Bronchial epithelial cell (primary cell): ENCODE results near the gene AMOTL1. TPM values are rescaled to one million over a fixed set of nuclear protein-coding genes. Genes with fewer than 3 reads are reported as not detected.
A peak's percentile ranks its signal among the peaks of the same experiment; 100 is the strongest.

Experiments
- DNase-seq: peaks from one replicate; pipeline ENCODE4 v3.0.0-alpha.2; 2010; ENCODE audit warnings: low read depth
- FAIRE-seq: peaks from 2 replicates; lab custom pipeline; 2011; peaks lifted over from hg19 to GRCh38; lab: Jason Lieb, UNC
- H3K27me3 ChIP-seq: 2 replicates; pipeline ENCODE4 v1.5.1; 2011; ENCODE audit warnings: low read length; ENCODE audit not compliant: control insufficient read depth, insufficient read depth
- H3K36me3 ChIP-seq: 2 replicates; pipeline ENCODE4 v1.5.1; 2011; ENCODE audit warnings: low read length; ENCODE audit not compliant: control insufficient read depth, insufficient read depth
- H3K4me3 ChIP-seq: 2 replicates; pipeline ENCODE4 v1.5.1; 2011; ENCODE audit warnings: mild to moderate bottlenecking, low read depth, low read length, control low read depth
- CTCF ChIP-seq: IDR thresholded peaks from 2 replicates; pipeline ENCODE4 v1.5.1; 2011; ENCODE audit warnings: mild to moderate bottlenecking, moderate library complexity, low read length, control low read depth, inconsistent platforms; ENCODE audit not compliant: insufficient read depth, severe bottlenecking
- total RNA-seq: library from RNA; depleted of rRNA; stranded (reverse); fragments of >200 nt; gene quantifications from 2 replicates; pipeline ENCODE4 v1.2.1, GENCODE V29; 2014

The AMOTL1 gene
- total RNA-seq, 1 donor from 2014 or later = 64.8 TPM

DNA sequence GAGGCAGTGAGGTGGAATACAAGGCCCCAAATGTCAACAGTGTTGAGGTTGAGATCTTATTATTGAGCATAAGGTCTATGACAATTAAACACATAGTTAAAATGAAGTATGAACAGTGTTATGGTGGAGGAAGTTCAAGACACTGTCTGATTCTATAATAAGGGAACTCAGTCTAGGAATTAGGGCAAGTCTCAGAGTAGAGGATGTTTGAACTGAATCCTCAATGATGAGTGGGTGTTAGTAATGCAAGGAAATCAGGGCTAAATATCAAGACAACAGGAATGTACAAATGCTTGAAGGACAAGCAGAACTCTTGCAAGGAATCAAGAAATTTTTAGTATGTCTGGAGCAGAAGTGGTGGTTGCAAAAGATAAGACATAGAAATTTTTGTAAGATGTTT is 152.2 kb downstream of the AMOTL1 start:
- no peaks in the 10 kb centered on the region for H3K27me3 ChIP-seq
- FAIRE-seq (no peak), DNase-seq (no peak)
- TF ChIP-seq CTCF = no peak
- no peaks in the 10 kb centered on the region for H3K36me3 ChIP-seq
- H3K4me3 ChIP-seq = no peak overlapping the region

DNA sequence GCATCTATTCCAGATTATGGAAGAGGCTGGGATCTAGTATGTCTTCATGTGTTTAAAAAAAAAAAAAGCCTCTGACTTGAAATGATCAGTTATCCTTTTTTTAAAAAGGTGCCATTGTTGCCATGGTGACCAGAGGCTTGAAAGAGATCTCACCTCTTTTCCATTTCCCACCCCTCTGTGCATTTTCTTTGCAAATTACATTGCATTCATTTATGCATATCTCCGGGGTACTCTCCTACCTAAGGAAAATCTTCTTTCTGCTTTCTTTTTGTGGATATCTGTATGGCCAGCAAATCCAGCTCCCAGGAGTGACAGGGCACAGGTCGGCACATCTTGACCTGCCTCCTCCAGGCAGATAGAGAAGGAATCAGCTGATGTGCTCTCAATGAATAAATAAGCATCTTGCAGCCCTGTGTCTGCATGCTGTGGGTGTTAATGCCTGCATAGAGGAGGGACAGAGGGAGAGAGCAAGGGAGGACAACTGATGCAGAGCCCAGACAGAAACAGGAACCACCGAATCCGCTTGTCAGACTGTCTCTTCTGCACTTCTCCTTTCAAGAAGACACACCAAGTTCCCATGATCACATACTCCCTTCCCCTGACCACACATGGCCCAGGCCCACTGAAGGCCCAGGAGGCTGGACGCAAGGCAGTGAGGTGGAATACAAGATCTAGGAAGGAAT is 154.3 kb downstream of the AMOTL1 start:
- Histone ChIP-seq H3K27me3 (no peaks in the 10 kb centered on the region), H3K36me3 (no peaks in the 10 kb centered on the region), H3K4me3 (no peak overlapping the region)
- DNase-seq = no peak
- FAIRE-seq = no peak
- TF ChIP-seq CTCF = no peak

GRCh38 chr11:94923004-94923334 is 154.8 kb downstream of the AMOTL1 start:
- Histone ChIP-seq H3K27me3 (no peaks in the 10 kb centered on the region), H3K36me3 (no peaks in the 10 kb centered on the region), H3K4me3 (no peak overlapping the region)
- TF ChIP-seq CTCF = no peak
- FAIRE-seq = peak; percentile 43
- DNase-seq = no peak

- H3K36me3 ChIP-seq = no peaks in the 10 kb centered on the region
- FAIRE-seq (no peak), DNase-seq (no peak)
- H3K27me3 ChIP-seq = no peaks in the 10 kb centered on the region
- H3K4me3 ChIP-seq = no peak overlapping the region
- no peak for TF ChIP-seq CTCF
Measured at GRCh38 chr11:94924171-94924572, 156.0 kb downstream of the AMOTL1 start.

- DNase-seq (no peak), FAIRE-seq (no peak)
- Histone ChIP-seq H3K36me3 (no peaks in the 10 kb centered on the region), H3K27me3 (no peaks in the 10 kb centered on the region), H3K4me3 (no peak overlapping the region)
- TF ChIP-seq CTCF = no peak
Measured at GRCh38 chr11:94924612-94925011, 156.5 kb downstream of the AMOTL1 start.
